ENCODE data around the gene ACAA2.

Gene ACAA2

GRCh38 chr18:49813319-49814146, at the start of gene ACAA2:
ACAA2 (minus strand) TSS chr18:49813533; CDS start chr18:49813484, 49 bp downstream.
- DNase-seq (ENCODE audit: low spot score): peak; percentile 77

- DNase-seq (ENCODE audit: low spot score): no peak
Measured at GRCh38 chr18:49862656-49863385, 49.5 kb upstream of the ACAA2 start.

GRCh38 chr18:49861659-49862058, 48.3 kb upstream of the ACAA2 start:
- no peak for DNase-seq (ENCODE audit: low spot score)

GRCh38 chr18:49859725-49860124, 46.4 kb upstream of the ACAA2 start:
- no peak for DNase-seq (ENCODE audit: low spot score)

- DNase-seq (ENCODE audit: low spot score): no peak
Measured at GRCh38 chr18:49859021-49859359, 45.7 kb upstream of the ACAA2 start.

GRCh38 chr18:49858309-49859020, 45.1 kb upstream of the ACAA2 start:
- peak; percentile 41 for DNase-seq (ENCODE audit: low spot score)

- no peak for DNase-seq (ENCODE audit: low spot score)
Measured at GRCh38 chr18:49857708-49858107, 44.4 kb upstream of the ACAA2 start.

- no peak for DNase-seq (ENCODE audit: low spot score)
Measured at GRCh38 chr18:49856496-49856895, 43.2 kb upstream of the ACAA2 start.

GRCh38 chr18:49855711-49856415, 42.5 kb upstream of the ACAA2 start:
- DNase-seq (ENCODE audit: low spot score): no peak

GRCh38 chr18:49854681-49855080, 41.3 kb upstream of the ACAA2 start:
- no peak for DNase-seq (ENCODE audit: low spot score)

GRCh38 chr18:49853436-49853835, 40.1 kb upstream of the ACAA2 start:
- DNase-seq (ENCODE audit: low spot score): no peak

GRCh38 chr18:49853011-49853410, 39.7 kb upstream of the ACAA2 start:
- no peak for DNase-seq (ENCODE audit: low spot score)

- no peak for DNase-seq (ENCODE audit: low spot score)
Measured at GRCh38 chr18:49851624-49852023, 38.3 kb upstream of the ACAA2 start.

- DNase-seq (ENCODE audit: low spot score): no peak
Measured at GRCh38 chr18:49850636-49851035, 37.3 kb upstream of the ACAA2 start.

GRCh38 chr18:49849331-49850217, 36.2 kb upstream of the ACAA2 start:
- DNase-seq (ENCODE audit: low spot score): peak; percentile 87

GRCh38 chr18:49848115-49848514, 34.8 kb upstream of the ACAA2 start:
- no peak for DNase-seq (ENCODE audit: low spot score)

- DNase-seq (ENCODE audit: low spot score): no peak
Measured at GRCh38 chr18:49847524-49847923, 34.2 kb upstream of the ACAA2 start.

GRCh38 chr18:49846718-49847470, 33.6 kb upstream of the ACAA2 start:
- no peak for DNase-seq (ENCODE audit: low spot score)

GRCh38 chr18:49846361-49846662, 33.0 kb upstream of the ACAA2 start:
- no peak for DNase-seq (ENCODE audit: low spot score)

- DNase-seq (ENCODE audit: low spot score): no peak
Measured at GRCh38 chr18:49845629-49846360, 32.5 kb upstream of the ACAA2 start.
